GM21360 (cell line): ENCODE results near the gene ASIC2.

Source experiments
- ATAC-seq: cut with Tn5 transposase; IDR thresholded peaks from one replicate; pipeline ENCODE4 v1.9.1; 2021; ENCODE audit warnings: mild to moderate bottlenecking, moderate library complexity; ENCODE audit not compliant: unreplicated experiment

The ASIC2 gene

GRCh38 chr17:33167736-33168135, 125.4 kb downstream of the ASIC2 start:
- ATAC-seq, result no peak

GRCh38 chr17:33166472-33166871, 126.6 kb downstream of the ASIC2 start:
- ATAC-seq, result no peak

- no peak for ATAC-seq
Measured at GRCh38 chr17:33164169-33164881, 128.8 kb downstream of the ASIC2 start.

GRCh38 chr17:33163533-33164168, 129.4 kb downstream of the ASIC2 start:
- ATAC-seq, result no peak

- no peak for ATAC-seq
Measured at GRCh38 chr17:33154869-33155455, 138.1 kb downstream of the ASIC2 start.

- no peak for ATAC-seq
Measured at GRCh38 chr17:33152783-33153182, 140.3 kb downstream of the ASIC2 start.

- no peak for ATAC-seq
Measured at GRCh38 chr17:33151565-33151964, 141.5 kb downstream of the ASIC2 start.

GRCh38 chr17:33145941-33146340, 147.2 kb downstream of the ASIC2 start:
- no peak for ATAC-seq

GRCh38 chr17:33144837-33145236, 148.3 kb downstream of the ASIC2 start:
- no peak for ATAC-seq

GRCh38 chr17:33142705-33143299, 150.3 kb downstream of the ASIC2 start:
- no peak for ATAC-seq

- ATAC-seq, result no peak
Measured at GRCh38 chr17:33140413-33141099, 152.5 kb downstream of the ASIC2 start.

- no peak for ATAC-seq
Measured at GRCh38 chr17:33138627-33139026, 154.5 kb downstream of the ASIC2 start.

GRCh38 chr17:33137426-33137825, 155.7 kb downstream of the ASIC2 start:
- ATAC-seq, result no peak

GRCh38 chr17:33135691-33136090, 157.4 kb downstream of the ASIC2 start:
- no peak for ATAC-seq

- ATAC-seq, result no peak
Measured at GRCh38 chr17:33131620-33132019, 161.5 kb downstream of the ASIC2 start.

- ATAC-seq, result no peak
Measured at GRCh38 chr17:33127706-33128105, 165.4 kb downstream of the ASIC2 start.

- ATAC-seq, result no peak
Measured at GRCh38 chr17:33126086-33126485, 167.0 kb downstream of the ASIC2 start.

GRCh38 chr17:33125552-33125950, 167.5 kb downstream of the ASIC2 start:
- ATAC-seq, result no peak

- no peak for ATAC-seq
Measured at GRCh38 chr17:33124871-33125551, 168.1 kb downstream of the ASIC2 start.

- no peak for ATAC-seq
Measured at GRCh38 chr17:33124185-33124584, 168.9 kb downstream of the ASIC2 start.

- no peak for ATAC-seq
Measured at GRCh38 chr17:33121756-33122155, 171.3 kb downstream of the ASIC2 start.
